K562 (cell line): ENCODE results near the gene DYNLT4. TPM values are rescaled to one million over a fixed set of nuclear protein-coding genes. Genes with fewer than 3 reads are reported as not detected.
A peak's percentile ranks its signal among the peaks of the same experiment; 100 is the strongest.

Source experiments
- ATF4 ChIP-seq: fragments of 450-650 bp; formaldehyde crosslinking; IDR thresholded peaks from 2 replicates; pipeline ENCODE4 v1.4.0; 2022; ENCODE audit warnings: mild to moderate bottlenecking, moderate library complexity
- CBFA2T2 ChIP-seq: fragments of 450-650 bp; conservative IDR thresholded peaks from 2 replicates; pipeline ENCODE4 v1.6.1; 2017; ENCODE audit warnings: mild to moderate bottlenecking
- CHCHD3 ChIP-seq: fragments of 250-450 bp; sonication (Bioruptor Pico); IDR thresholded peaks from 2 replicates; pipeline ENCODE4 v2.1.2; 2022; ENCODE audit warnings: mild to moderate bottlenecking
- CHD1 ChIP-seq: fragments of 200-600 bp; sonication (generic); IDR thresholded peaks from one replicate; pipeline ENCODE4 v1.6.1; 2012; ENCODE audit warnings: mild to moderate bottlenecking, moderate library complexity, low read length, inconsistent platforms
- DMBX1 ChIP-seq: fragments of 250-450 bp; sonication (Bioruptor Pico); IDR thresholded peaks from 2 replicates; pipeline ENCODE4 v1.8.0; 2022; ENCODE audit warnings: inconsistent platforms, mild to moderate bottlenecking, moderate library complexity, borderline replicate concordance
- HDAC8 ChIP-seq: fragments of 450-650 bp; IDR thresholded peaks from 2 replicates; pipeline ENCODE4 v1.6.1; 2016; ENCODE audit warnings: mild to moderate bottlenecking, missing genetic modification characterization, moderate library complexity, missing compliant biosample characterization
- HIVEP1 ChIP-seq: fragments of 250-450 bp; sonication (Bioruptor Pico); IDR thresholded peaks from 2 replicates; pipeline ENCODE4 v1.4.0; 2020; ENCODE audit warnings: mild to moderate bottlenecking
- IFI16 ChIP-seq: fragments of 250-450 bp; sonication (Bioruptor Pico); IDR thresholded peaks from 2 replicates; pipeline ENCODE4 v2.1.2; 2022; ENCODE audit warnings: mild to moderate bottlenecking, inconsistent platforms
- KAT2B ChIP-seq: IDR thresholded peaks from one replicate; pipeline ENCODE4 v1.6.1; 2012; ENCODE audit warnings: low read depth, mild to moderate bottlenecking, control low read depth, inconsistent platforms, low read length, moderate library complexity
- MGA ChIP-seq: fragments of 450-650 bp; IDR thresholded peaks from 2 replicates; pipeline ENCODE4 v1.6.1; 2016; ENCODE audit warnings: mild to moderate bottlenecking, moderate library complexity
- NCOA6 ChIP-seq: fragments of 450-650 bp; IDR thresholded peaks from 2 replicates; pipeline ENCODE4 v1.6.1; 2017; ENCODE audit warnings: mild to moderate bottlenecking
- POLR2A ChIP-seq: fragments of 450-650 bp; conservative IDR thresholded peaks from 2 replicates; pipeline ENCODE4 v1.6.1; 2016
- SIRT6 ChIP-seq: IDR thresholded peaks from one replicate; pipeline ENCODE4 v1.6.1; 2012; ENCODE audit warnings: low read depth, mild to moderate bottlenecking, control low read depth, inconsistent platforms, low read length, moderate library complexity
- ZBTB26 ChIP-seq: fragments of 450-650 bp; formaldehyde crosslinking; IDR thresholded peaks from 2 replicates; pipeline ENCODE4 v1.4.0; 2022; ENCODE audit warnings: missing genetic modification characterization
- ZNF134 ChIP-seq: fragments of 250-450 bp; sonication (Bioruptor Pico); conservative IDR thresholded peaks from 2 replicates; pipeline ENCODE4 v1.4.0; 2020
- polyA plus RNA-seq, 8 experiments: library from polyadenylated mRNA; depleted of rRNA in 4 of 8; stranded (reverse) in 5 of 8; unstranded in 3 of 8; fragments of >200 nt; fragmentation: Nextera tagmentation in 2 of 8; fragmentation: Illumina TruSeq in 1 of 8; extraction: Ambion mirVana in 2 of 8; extraction: Trizol in 1 of 8; gene quantifications; 2 replicates each; pipeline versions ENCODE4 v1.2.1 to v1.2.3, GENCODE V29; 2011 to 2014; ENCODE audit warnings: inconsistent platforms in 1 of 8, missing spikeins in 1 of 8
- total RNA-seq, 7 experiments: library from RNA; depleted of rRNA in 6 of 7; stranded (reverse); fragments of >200 nt in 6 of 7; fragmentation: Illumina TruSeq in 2 of 7; extraction: Trizol in 2 of 7; gene quantifications; 2 replicates each; pipeline versions ENCODE4 v1.2.1 to v1.2.3, GENCODE V29; 2011 to 2021; ENCODE audit warnings: low replicate concordance in 1 of 7

The DYNLT4 gene
- total and polyA plus RNA-seq, 9 of the 15 experiments (the other 6 are each of a cell fraction or from before 2014, with no cell fraction given), result 0.29 to 0.73 TPM; not detected in 7

- TF ChIP-seq MGA (no peak), ZNF134 (CRISPR knock-in tag) (no peak), HIVEP1 (CRISPR knock-in tag) (no peak), SIRT6 (no peak), HDAC8 (tag) (no peak), IFI16 (CRISPR knock-in tag) (no peak), CHD1 (peak; percentile 17), CBFA2T2 (no peak; the same call in 1 of the 2 replicates), ATF4 (CRISPR knock-in tag) (no peak), DMBX1 (CRISPR knock-in tag) (0 out of 2 replicates have a peak, but pooled peaks have one; percentile 33), KAT2B (no peak), NCOA6 (no peak), POLR2A (0 out of 2 replicates have a peak, but pooled peaks have one; percentile 36), CHCHD3 (no peak), ZBTB26 (CRISPR knock-in tag) (no peak)
Observed at GRCh38 chr1:44808938-44809917, 2.1 kb upstream of the DYNLT4 start (continued).
